Sigmoid colon (tissue), 7 donors: ENCODE data around the gene CACNB2. TPM values are rescaled to one million over a fixed set of nuclear protein-coding genes. Genes with fewer than 3 reads are reported as not detected.
A peak's percentile ranks its signal among the peaks of the same experiment; 100 is the strongest.

Source experiments
- DNase-seq: peaks from one replicate; pipeline ENCODE4 v3.0.0-alpha.2; 2019
- H3K27ac ChIP-seq, 4 donors: fragments of 200-600 bp; sonication (generic); one replicate each; pipeline ENCODE4 v1.5.1; 2016 to 2019; ENCODE audit warnings: mild to moderate bottlenecking in 1 of 4
- H3K27me3 ChIP-seq, 3 donors: fragments of 200-600 bp; sonication (generic); one replicate each; pipeline ENCODE4 v1.5.1; 2019; ENCODE audit warnings: mild to moderate bottlenecking in 1 of 3
- H3K36me3 ChIP-seq, 4 donors: fragments of 200-600 bp; sonication (generic); one replicate each; pipeline ENCODE4 v1.5.1; 2016 to 2019
- H3K4me1 ChIP-seq, 4 donors: fragments of 200-600 bp; sonication (generic); one replicate each; pipeline ENCODE4 v1.5.1; 2017 to 2019
- H3K4me3 ChIP-seq, 4 donors: fragments of 200-600 bp; sonication (generic); one replicate each; pipeline ENCODE4 v1.5.1; 2017 to 2019; ENCODE audit warnings: mild to moderate bottlenecking in 2 of 4, moderate library complexity in 1 of 4
- H3K9me3 ChIP-seq, 4 donors: fragments of 200-600 bp in 3 of 4; sonication (generic) in 3 of 4; one replicate each; pipeline versions ENCODE4 v1.5.1 to v1.6.1; 2013 to 2019
- EP300 ChIP-seq, 4 donors: sonication (generic); formaldehyde crosslinking; IDR thresholded peaks; one replicate each; pipeline ENCODE4 v1.6.1; 2017; ENCODE audit warnings: antibody characterized with exemption in 4 of 4
- POLR2A ChIP-seq, 2 donors: fragments of 450-650 bp; IDR thresholded peaks; one replicate each; pipeline ENCODE4 v1.6.1; 2016; ENCODE audit warnings: antibody characterized with exemption in 2 of 2, mild to moderate bottlenecking in 2 of 2, moderate library complexity in 2 of 2
- POLR2AphosphoS5 ChIP-seq, 4 donors: sonication (generic); formaldehyde crosslinking; IDR thresholded peaks; one replicate each; pipeline ENCODE4 v1.6.1; 2017; ENCODE audit warnings: antibody characterized with exemption in 4 of 4
- WGBS, 2 donors: extraction: QIAGEN DNeasy Blood & Tissue Kit; methylation state at CpG; one replicate each; pipeline ENCODE4 v1.1.7; 2013; 5-methylcytosine and 5-hydroxymethylcytosine counted together
- intact Hi-C: fragments of 100-400 bp; cut with DNase I; formaldehyde crosslinking; loops from one replicate; pipeline ENCODE4 v1.15.1; 2023
- polyA plus RNA-seq, 3 donors: library from polyadenylated mRNA; stranded (reverse); fragments of 200-250 nt; gene quantifications; one replicate each; pipeline ENCODE4 v1.2.3, GENCODE V29; 2013
- total RNA-seq, 4 donors: library from RNA; depleted of rRNA; stranded (reverse); fragments of >200 nt; gene quantifications; one replicate each; pipeline ENCODE4 v1.1.0, GENCODE V29; 2016
- TF ChIP-seq, protein P1 (sequence below), 4 experiments: fragments of 450-650 bp in 3 of 4; fragments of 200-600 bp in 1 of 4; IDR thresholded peaks; one replicate each; pipeline ENCODE4 v1.5.1; 2016 to 2019; ENCODE audit warnings: antibody characterized with exemption in 4 of 4, mild to moderate bottlenecking in 3 of 4, moderate library complexity in 2 of 4
- donor health status: healthy with polysubstance abuse.
- donor health status: Bipolar disorder and iron deficiency.
- donor health status: healthy.

CACNB2 gene
- total and polyA plus RNA-seq, 7 donors, result 1.2 to 85.3 (median 36.0) TPM

- Histone ChIP-seq H3K36me3 (no peaks in the 10 kb centered on the region), H3K27ac (no peak overlapping the region), H3K27me3 (no peaks in the 10 kb centered on the region), H3K4me1 (no peaks in the 10 kb centered on the region), H3K4me3 (no peak overlapping the region), H3K9me3 (no peaks in the 10 kb centered on the region)
- TF ChIP-seq EP300 (IDR thresholded peaks at IDR 0.05) (no peak), POLR2AphosphoS5 (IDR thresholded peaks at IDR 0.05) (no peak), POLR2A (IDR thresholded peaks at IDR 0.05) (no peak)
- TF ChIP-seq, protein P1, sequence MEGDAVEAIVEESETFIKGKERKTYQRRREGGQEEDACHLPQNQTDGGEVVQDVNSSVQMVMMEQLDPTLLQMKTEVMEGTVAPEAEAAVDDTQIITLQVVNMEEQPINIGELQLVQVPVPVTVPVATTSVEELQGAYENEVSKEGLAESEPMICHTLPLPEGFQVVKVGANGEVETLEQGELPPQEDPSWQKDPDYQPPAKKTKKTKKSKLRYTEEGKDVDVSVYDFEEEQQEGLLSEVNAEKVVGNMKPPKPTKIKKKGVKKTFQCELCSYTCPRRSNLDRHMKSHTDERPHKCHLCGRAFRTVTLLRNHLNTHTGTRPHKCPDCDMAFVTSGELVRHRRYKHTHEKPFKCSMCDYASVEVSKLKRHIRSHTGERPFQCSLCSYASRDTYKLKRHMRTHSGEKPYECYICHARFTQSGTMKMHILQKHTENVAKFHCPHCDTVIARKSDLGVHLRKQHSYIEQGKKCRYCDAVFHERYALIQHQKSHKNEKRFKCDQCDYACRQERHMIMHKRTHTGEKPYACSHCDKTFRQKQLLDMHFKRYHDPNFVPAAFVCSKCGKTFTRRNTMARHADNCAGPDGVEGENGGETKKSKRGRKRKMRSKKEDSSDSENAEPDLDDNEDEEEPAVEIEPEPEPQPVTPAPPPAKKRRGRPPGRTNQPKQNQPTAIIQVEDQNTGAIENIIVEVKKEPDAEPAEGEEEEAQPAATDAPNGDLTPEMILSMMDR (IDR thresholded peaks at IDR 0.05), result no peak
- no peak for DNase-seq
- 85 to 89% methylated on average over 2 of the region's 2 CpGs for WGBS, 2 donors
- intact Hi-C loops, result no loop called here
Observed at GRCh38 chr10:18460032-18460431, 319.8 kb downstream of the CACNB2 start.

- Histone ChIP-seq H3K27ac (no peak overlapping the region), H3K4me3 (no peak overlapping the region), H3K27me3 (no peaks in the 10 kb centered on the region), H3K36me3 (no peaks in the 10 kb centered on the region), H3K9me3 (no peaks in the 10 kb centered on the region), H3K4me1 (peaks cover 0 to 15% (median 5%) of the 10 kb centered on the region in 4 donors)
- TF ChIP-seq, protein P1 (IDR thresholded peaks at IDR 0.05), result no peak
- TF ChIP-seq POLR2A (IDR thresholded peaks at IDR 0.05) (no peak), EP300 (IDR thresholded peaks at IDR 0.05) (no peak), POLR2AphosphoS5 (IDR thresholded peaks at IDR 0.05) (no peak)
- intact Hi-C loops, result no loop called here
- 92 to 93% methylated on average over 5 of the region's 5 CpGs for WGBS, 2 donors
- DNase-seq, result no peak
Observed at GRCh38 chr10:18463673-18464211, 323.5 kb downstream of the CACNB2 start.

- WGBS, 2 donors, result 82 to 93% methylated on average over 2 of the region's 2 CpGs
- no peak overlapping the region for H3K27ac ChIP-seq
- intact Hi-C loops, result no loop called here
Observed at GRCh38 chr10:18469125-18469524, 328.9 kb downstream of the CACNB2 start.

GRCh38 chr10:18472977-18473376 lies 332.8 kb downstream of the CACNB2 start:
- no peaks in the 10 kb centered on the region for H3K27me3 ChIP-seq
- TF ChIP-seq EP300 (IDR thresholded peaks at IDR 0.05) (no peak), POLR2A (IDR thresholded peaks at IDR 0.05) (no peak), POLR2AphosphoS5 (IDR thresholded peaks at IDR 0.05) (no peak)
- TF ChIP-seq, protein P1 (IDR thresholded peaks at IDR 0.05), result no peak
- H3K36me3 ChIP-seq, result no peaks in the 10 kb centered on the region
- H3K9me3 ChIP-seq, result no peaks in the 10 kb centered on the region
- H3K27ac ChIP-seq, result peak overlapping the region; percentile 36 to 73 (median 56)
- peaks cover 0 to 22% (median 14%) of the 10 kb centered on the region in 4 donors for H3K4me1 ChIP-seq
- H3K4me3 ChIP-seq, result no peak overlapping the region
- intact Hi-C loops, result no loop called here
- WGBS, 2 donors, result 77 to 90% methylated on average over 5 of the region's 5 CpGs
- DNase-seq, result no peak

More at GRCh38 chr10:18469125-18469524, 328.9 kb downstream of the CACNB2 start:
- Histone ChIP-seq H3K4me1 (peaks cover 0 to 29% (median 18%) of the 10 kb centered on the region in 4 donors), H3K27me3 (no peaks in the 10 kb centered on the region), H3K36me3 (no peaks in the 10 kb centered on the region), H3K4me3 (no peak overlapping the region), H3K9me3 (no peaks in the 10 kb centered on the region)
- no peak for TF ChIP-seq EP300 (IDR thresholded peaks at IDR 0.05)
- TF ChIP-seq, protein P1 (IDR thresholded peaks at IDR 0.05), result no peak
- no peak for TF ChIP-seq POLR2AphosphoS5 (IDR thresholded peaks at IDR 0.05)
- no peak for TF ChIP-seq POLR2A (IDR thresholded peaks at IDR 0.05)
- DNase-seq, result no peak
